Hepatocyte (in vitro differentiated cells): ENCODE data around the gene FILIP1L. TPM values are rescaled to one million over a fixed set of nuclear protein-coding genes. Genes with fewer than 3 reads are reported as not detected.

Experiments used
- DNase-seq: peaks from one replicate; pipeline ENCODE4 v3.0.0-alpha.2; 2016; ENCODE audit warnings: low spot score
- H2AFZ ChIP-seq: fragments of 200-600 bp; sonication (generic); 2 replicates; pipeline ENCODE4 v1.6.0; 2016; ENCODE audit warnings: antibody characterized with exemption, mild to moderate bottlenecking
- H3K27ac ChIP-seq: fragments of 200-600 bp; sonication (generic); 2 replicates; pipeline ENCODE4 v1.5.1; 2016; ENCODE audit warnings: mild to moderate bottlenecking
- H3K27me3 ChIP-seq: fragments of 200-600 bp; sonication (generic); 2 replicates; pipeline ENCODE4 v1.6.1; 2016
- H3K36me3 ChIP-seq: fragments of 200-600 bp; sonication (generic); replicated peaks from 2 replicates; pipeline ENCODE4 v1.5.1; 2016; ENCODE audit warnings: low read depth; ENCODE audit not compliant: insufficient read depth
- H3K4me1 ChIP-seq: fragments of 200-600 bp; sonication (generic); 2 replicates; pipeline ENCODE4 v1.5.1; 2016; ENCODE audit warnings: mild to moderate bottlenecking, moderate library complexity; ENCODE audit not compliant: insufficient read depth
- H3K4me2 ChIP-seq: fragments of 200-600 bp; sonication (generic); 2 replicates; pipeline ENCODE4 v1.6.0; 2016
- H3K4me3 ChIP-seq: fragments of 200-600 bp; sonication (generic); 2 replicates; pipeline ENCODE4 v1.5.1; 2016; ENCODE audit warnings: mild to moderate bottlenecking
- H3K79me2 ChIP-seq: fragments of 200-600 bp; sonication (generic); 2 replicates; pipeline ENCODE4 v1.6.0; 2017; ENCODE audit warnings: mild to moderate bottlenecking
- H3K9me2 ChIP-seq: fragments of 200-600 bp; sonication (generic); replicated peaks from 2 replicates; pipeline ENCODE4 v1.6.0; 2017; ENCODE audit warnings: mild to moderate bottlenecking; ENCODE audit not compliant: insufficient read depth
- H3K9me3 ChIP-seq: fragments of 200-600 bp; sonication (generic); 2 replicates; pipeline ENCODE4 v1.5.1; 2016; ENCODE audit warnings: low read depth, mild to moderate bottlenecking
- H4K20me1 ChIP-seq: fragments of 200-600 bp; sonication (generic); 2 replicates; pipeline ENCODE4 v1.6.0; 2016; ENCODE audit warnings: mild to moderate bottlenecking; ENCODE audit not compliant: insufficient read depth, poor library complexity, severe bottlenecking
- EZH2 ChIP-seq: fragments of 200-600 bp; sonication (generic); IDR thresholded peaks from 2 replicates; pipeline ENCODE4 v1.6.1; 2016; ENCODE audit warnings: antibody characterized with exemption, mild to moderate bottlenecking, borderline replicate concordance
- EZH2phosphoT487 ChIP-seq: fragments of 200-600 bp; sonication (generic); IDR thresholded peaks from one replicate; pipeline ENCODE4 v1.6.1; 2018; ENCODE audit warnings: antibody characterized with exemption, mild to moderate bottlenecking, low read depth, moderate library complexity; ENCODE audit not compliant: unreplicated experiment, severe bottlenecking
- WGBS: methylation state at CpG from one replicate; pipeline ENCODE4 v1.1.6; 2016; ENCODE audit warnings: low lambda C conversion rate; ENCODE audit errors: missing lambda C conversion rate; 5-methylcytosine and 5-hydroxymethylcytosine counted together
- polyA plus RNA-seq: library from polyadenylated mRNA; unstranded; fragments of >200 nt; fragmentation: Nextera tagmentation; extraction: Ambion mirVana; gene quantifications from 2 replicates; pipeline ENCODE4 v1.2.1, GENCODE V29; 2016
- total RNA-seq: library from RNA; depleted of rRNA; stranded (reverse); fragments of >200 nt; gene quantifications from 2 replicates; pipeline ENCODE4 v1.2.3, GENCODE V29; 2014
- TF ChIP-seq, protein P1 (sequence below): fragments of 200-600 bp; sonication (generic); IDR thresholded peaks from 2 replicates; pipeline ENCODE4 v1.5.1; 2016; ENCODE audit warnings: antibody characterized with exemption, mild to moderate bottlenecking; ENCODE audit not compliant: poor library complexity

The FILIP1L gene
- total and polyA plus RNA-seq, 2 experiments from 2014 or later = 48.2 to 49.4 TPM

- WGBS = 82% methylated on average over 5 of the region's 5 CpGs
- H2AFZ ChIP-seq = no peak overlapping the region
- no peaks in the 10 kb centered on the region for H3K9me3 ChIP-seq
- H3K9me2 ChIP-seq = no peaks in the 10 kb centered on the region
- no peaks in the 10 kb centered on the region for H3K27me3 ChIP-seq
- TF ChIP-seq, protein P1, sequence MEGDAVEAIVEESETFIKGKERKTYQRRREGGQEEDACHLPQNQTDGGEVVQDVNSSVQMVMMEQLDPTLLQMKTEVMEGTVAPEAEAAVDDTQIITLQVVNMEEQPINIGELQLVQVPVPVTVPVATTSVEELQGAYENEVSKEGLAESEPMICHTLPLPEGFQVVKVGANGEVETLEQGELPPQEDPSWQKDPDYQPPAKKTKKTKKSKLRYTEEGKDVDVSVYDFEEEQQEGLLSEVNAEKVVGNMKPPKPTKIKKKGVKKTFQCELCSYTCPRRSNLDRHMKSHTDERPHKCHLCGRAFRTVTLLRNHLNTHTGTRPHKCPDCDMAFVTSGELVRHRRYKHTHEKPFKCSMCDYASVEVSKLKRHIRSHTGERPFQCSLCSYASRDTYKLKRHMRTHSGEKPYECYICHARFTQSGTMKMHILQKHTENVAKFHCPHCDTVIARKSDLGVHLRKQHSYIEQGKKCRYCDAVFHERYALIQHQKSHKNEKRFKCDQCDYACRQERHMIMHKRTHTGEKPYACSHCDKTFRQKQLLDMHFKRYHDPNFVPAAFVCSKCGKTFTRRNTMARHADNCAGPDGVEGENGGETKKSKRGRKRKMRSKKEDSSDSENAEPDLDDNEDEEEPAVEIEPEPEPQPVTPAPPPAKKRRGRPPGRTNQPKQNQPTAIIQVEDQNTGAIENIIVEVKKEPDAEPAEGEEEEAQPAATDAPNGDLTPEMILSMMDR = no peak
- TF ChIP-seq EZH2 (no peak), EZH2phosphoT487 (no peak)
- H3K27ac ChIP-seq = no peak overlapping the region
- H4K20me1 ChIP-seq = no peaks in the 10 kb centered on the region
- peaks cover 6% of the 10 kb centered on the region for H3K4me1 ChIP-seq
- H3K4me3 ChIP-seq = no peak overlapping the region
- DNase-seq = no peak
- H3K79me2 ChIP-seq = no peaks in the 10 kb centered on the region
- H3K36me3 ChIP-seq = no peaks in the 10 kb centered on the region
- no peak overlapping the region for H3K4me2 ChIP-seq
Measured at GRCh38 chr3:100125161-100125938, 11.0 kb upstream of the FILIP1L start.

DNA sequence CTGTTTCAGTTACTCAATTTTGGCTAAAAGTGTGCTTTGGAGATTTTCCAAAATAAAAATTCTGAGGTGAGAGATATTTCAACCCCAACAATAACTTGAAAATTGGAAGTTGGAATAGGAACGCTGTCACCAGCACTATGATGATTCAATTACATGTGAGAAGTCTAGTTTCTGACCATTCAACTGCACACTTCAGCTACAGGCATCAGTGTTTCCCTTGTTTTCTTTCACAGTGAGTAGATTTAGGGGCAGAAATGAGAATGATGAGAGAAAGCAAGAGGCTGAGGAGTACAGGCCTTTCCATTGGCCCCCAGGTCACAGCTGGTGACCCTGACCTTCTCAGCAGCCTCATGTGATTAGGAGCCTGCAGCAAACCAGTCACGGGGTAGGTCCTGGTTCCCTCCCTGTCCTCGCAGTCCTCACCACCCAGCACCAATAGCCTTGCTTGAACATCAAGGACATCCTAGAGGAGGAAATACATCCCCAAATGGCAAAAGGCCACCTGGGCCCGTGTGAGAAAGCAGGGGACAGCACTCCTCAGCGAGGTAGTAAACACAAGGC lies 10.0 kb upstream of the FILIP1L start:
- WGBS = 88% methylated on average over 5 of the region's 5 CpGs
- H3K9me2 ChIP-seq = no peaks in the 10 kb centered on the region
- no peaks in the 10 kb centered on the region for H3K27me3 ChIP-seq
- H3K4me2 ChIP-seq = no peak overlapping the region
- H4K20me1 ChIP-seq = no peaks in the 10 kb centered on the region
- H3K4me1 ChIP-seq = peaks cover 3% of the 10 kb centered on the region
- H2AFZ ChIP-seq = no peak overlapping the region
- H3K9me3 ChIP-seq = no peaks in the 10 kb centered on the region
- no peak overlapping the region for H3K27ac ChIP-seq
- DNase-seq = no peak
- H3K79me2 ChIP-seq = no peaks in the 10 kb centered on the region
- no peak for TF ChIP-seq EZH2phosphoT487
- H3K36me3 ChIP-seq = no peaks in the 10 kb centered on the region
- no peak overlapping the region for H3K4me3 ChIP-seq

- H3K79me2 ChIP-seq = no peaks in the 10 kb centered on the region
- no peak overlapping the region for H3K4me3 ChIP-seq
- no peak for TF ChIP-seq EZH2
- TF ChIP-seq EZH2phosphoT487 = no peak
- TF ChIP-seq, protein P1 = no peak
- H3K27me3 ChIP-seq = no peaks in the 10 kb centered on the region
- DNase-seq = no peak
- H3K9me2 ChIP-seq = no peaks in the 10 kb centered on the region
- no peaks in the 10 kb centered on the region for H3K4me1 ChIP-seq
- H3K27ac ChIP-seq = no peak overlapping the region
- H2AFZ ChIP-seq = no peak overlapping the region
- 80% methylated on average over 4 of the region's 4 CpGs for WGBS
- no peaks in the 10 kb centered on the region for H3K36me3 ChIP-seq
- no peaks in the 10 kb centered on the region for H3K9me3 ChIP-seq
- no peaks in the 10 kb centered on the region for H4K20me1 ChIP-seq
- no peak overlapping the region for H3K4me2 ChIP-seq
Measured at GRCh38 chr3:100123112-100123511, 8.8 kb upstream of the FILIP1L start.

- H4K20me1 ChIP-seq = no peaks in the 10 kb centered on the region
- no peaks in the 10 kb centered on the region for H3K36me3 ChIP-seq
- no peak overlapping the region for H3K4me3 ChIP-seq
- H3K79me2 ChIP-seq = no peaks in the 10 kb centered on the region
- no peaks in the 10 kb centered on the region for H3K4me1 ChIP-seq
- TF ChIP-seq EZH2phosphoT487 = no peak
- TF ChIP-seq, protein P1 = no peak
- no peak for TF ChIP-seq EZH2
- WGBS = 93% methylated on average over 2 of the region's 2 CpGs
- no peak overlapping the region for H2AFZ ChIP-seq
- H3K27me3 ChIP-seq = no peaks in the 10 kb centered on the region
- H3K4me2 ChIP-seq = no peak overlapping the region
- H3K27ac ChIP-seq = no peak overlapping the region
- DNase-seq = no peak
- no peaks in the 10 kb centered on the region for H3K9me2 ChIP-seq
- H3K9me3 ChIP-seq = no peaks in the 10 kb centered on the region
Measured at GRCh38 chr3:100122321-100122720, 8.0 kb upstream of the FILIP1L start.
